Stimulated activated CD4-positive, alpha-beta T cell treated with anti-CD3 and anti-CD28 coated beads, Interleukin-4, amount 100 ng/mL, for 24 hours (primary cell): Measurements from ENCODE around the gene AP1S2.
"Not testable (repeated sequence)": the region's sequence is repeated elsewhere in the genome, so short reads cannot be mapped to it uniquely, and the experiment has no call there.

Experiments used
- DNase-seq: peaks from one replicate; pipeline ENCODE4 v3.0.0-alpha.2; 2020

The AP1S2 gene

GRCh38 chrX:15854080-15854655 lies 445 bp downstream of the AP1S2 start:
- DNase-seq = peak; percentile 35

- DNase-seq = no peak
Measured at GRCh38 chrX:15853586-15854079, 980 bp downstream of the AP1S2 start.

GRCh38 chrX:15849555-15849954 lies 5.1 kb downstream of the AP1S2 start:
- DNase-seq = no peak

- no peak for DNase-seq
Measured at GRCh38 chrX:15848576-15848975, 6.0 kb downstream of the AP1S2 start.

GRCh38 chrX:15843960-15844359 lies 10.7 kb downstream of the AP1S2 start:
- DNase-seq = no peak

- DNase-seq = no peak
Measured at GRCh38 chrX:15841853-15842516, 12.6 kb downstream of the AP1S2 start.

GRCh38 chrX:15838017-15838416 lies 16.6 kb downstream of the AP1S2 start:
- DNase-seq = no peak

GRCh38 chrX:15834827-15835595 lies 19.6 kb downstream of the AP1S2 start:
- DNase-seq = no peak

GRCh38 chrX:15834053-15834452 lies 20.6 kb downstream of the AP1S2 start:
- no peak for DNase-seq

GRCh38 chrX:15831347-15831746 lies 23.3 kb downstream of the AP1S2 start:
- DNase-seq = not testable (repeated sequence)

GRCh38 chrX:15829217-15829616 lies 25.4 kb downstream of the AP1S2 start:
- DNase-seq = no peak

- no peak for DNase-seq
Measured at GRCh38 chrX:15825936-15826335, 28.7 kb downstream of the AP1S2 start.

- no peak for DNase-seq
Measured at GRCh38 chrX:15822922-15823321, 31.7 kb downstream of the AP1S2 start.

GRCh38 chrX:15820106-15821073 lies 34.2 kb downstream of the AP1S2 start:
- DNase-seq = no peak

- peak; percentile 31 for DNase-seq
Measured at GRCh38 chrX:15816886-15817285, 37.7 kb downstream of the AP1S2 start.

GRCh38 chrX:15816438-15816809 lies 38.2 kb downstream of the AP1S2 start:
- DNase-seq = no peak

GRCh38 chrX:15815779-15816437 lies 38.7 kb downstream of the AP1S2 start:
- peak; percentile 31 for DNase-seq

GRCh38 chrX:15814771-15815365 lies 39.7 kb downstream of the AP1S2 start:
- no peak for DNase-seq

- no peak for DNase-seq
Measured at GRCh38 chrX:15813416-15813815, 41.2 kb downstream of the AP1S2 start.

- no peak for DNase-seq
Measured at GRCh38 chrX:15812192-15812938, 42.2 kb downstream of the AP1S2 start.

GRCh38 chrX:15808254-15808653 lies 46.4 kb downstream of the AP1S2 start:
- no peak for DNase-seq
